Mesenchymal stem cell (in vitro differentiated cells and primary cell): ENCODE measurements around the gene LRP1.

Source experiments
- DNase-seq: peaks from one replicate; pipeline ENCODE4 v3.0.0-alpha.2; 2013
- H2AFZ ChIP-seq: one replicate; pipeline ENCODE4 v1.6.1; 2013; ENCODE audit warnings: low read depth, mild to moderate bottlenecking, control low read depth, inconsistent platforms, low read length, moderate library complexity
- H2AK5ac ChIP-seq: 2 replicates; pipeline ENCODE4 v1.6.1; 2013; ENCODE audit warnings: low read length, moderate library complexity, mild to moderate bottlenecking, inconsistent platforms; ENCODE audit not compliant: severe bottlenecking
- H2BK120ac ChIP-seq: one replicate; pipeline ENCODE4 v1.6.1; 2013; ENCODE audit warnings: low read depth, mild to moderate bottlenecking, inconsistent platforms, low read length, moderate library complexity
- H2BK12ac ChIP-seq, 2 experiments: one replicate each; pipeline ENCODE4 v1.6.1; 2013; ENCODE audit warnings: inconsistent platforms in 2 of 2, low read length in 2 of 2, mild to moderate bottlenecking in 2 of 2, moderate library complexity in 2 of 2, control low read depth in 1 of 2
- H2BK15ac ChIP-seq: one replicate; pipeline ENCODE4 v1.6.1; 2013; ENCODE audit warnings: mild to moderate bottlenecking, low read depth, inconsistent platforms; ENCODE audit not compliant: poor library complexity, severe bottlenecking
- H2BK5ac ChIP-seq: 2 replicates; pipeline ENCODE4 v1.6.1; 2013; ENCODE audit warnings: low read depth, mild to moderate bottlenecking, low read length, control low read depth, inconsistent platforms; ENCODE audit not compliant: poor library complexity, severe bottlenecking
- H3K14ac ChIP-seq, 2 experiments: one replicate each; pipeline ENCODE4 v1.6.1; 2013; ENCODE audit warnings: inconsistent platforms in 2 of 2, low read length in 2 of 2, control low read depth in 1 of 2, mild to moderate bottlenecking in 1 of 2, moderate library complexity in 1 of 2
- H3K18ac ChIP-seq, 2 experiments: one replicate each; pipeline ENCODE4 v1.6.1; 2013; ENCODE audit warnings: inconsistent platforms in 2 of 2, low read length in 2 of 2, control low read depth in 1 of 2, low read depth in 1 of 2, mild to moderate bottlenecking in 1 of 2
- H3K23ac ChIP-seq, 2 experiments: one replicate each; pipeline ENCODE4 v1.6.1; 2013; ENCODE audit warnings: inconsistent platforms in 2 of 2, low read length in 2 of 2, mild to moderate bottlenecking in 2 of 2, moderate library complexity in 2 of 2, control low read depth in 1 of 2
- H3K27ac ChIP-seq: 2 replicates; pipeline ENCODE4 v1.5.1; 2013; ENCODE audit warnings: mild to moderate bottlenecking, moderate library complexity, low read length, control low read depth, inconsistent platforms; ENCODE audit not compliant: poor library complexity, severe bottlenecking
- H3K27me3 ChIP-seq, 2 experiments: 2 replicates each; pipeline versions ENCODE4 v1.6.1 to v1.7.0; 2013; ENCODE audit warnings: low read length in 2 of 2, mild to moderate bottlenecking in 2 of 2, moderate library complexity in 2 of 2, control low read depth in 1 of 2, inconsistent platforms in 1 of 2; ENCODE audit not compliant: control insufficient read depth in 1 of 2, insufficient read depth in 1 of 2
- H3K36me3 ChIP-seq, 2 experiments: 2 replicates each; pipeline versions ENCODE4 v1.6.1 to v1.7.0; 2013; ENCODE audit warnings: low read length in 2 of 2, control low read depth in 1 of 2, inconsistent platforms in 1 of 2, low read depth in 1 of 2, mild to moderate bottlenecking in 1 of 2; ENCODE audit not compliant: insufficient read depth in 2 of 2, control insufficient read depth in 1 of 2
- H3K4ac ChIP-seq, 2 experiments: one replicate each; pipeline ENCODE4 v1.6.1; 2013; ENCODE audit warnings: inconsistent platforms in 2 of 2, low read length in 2 of 2, mild to moderate bottlenecking in 2 of 2, moderate library complexity in 2 of 2, control low read depth in 1 of 2, low read depth in 1 of 2
- H3K4me1 ChIP-seq: 2 replicates; pipeline ENCODE4 v1.6.1; 2013; ENCODE audit warnings: low read depth, low read length, control low read depth; ENCODE audit not compliant: control insufficient read depth, insufficient read depth
- H3K4me2 ChIP-seq: 2 replicates; pipeline ENCODE4 v1.6.1; 2013; ENCODE audit warnings: low read length, mild to moderate bottlenecking, inconsistent platforms; ENCODE audit not compliant: poor library complexity, severe bottlenecking
- H3K4me3 ChIP-seq, 2 experiments: 2 replicates each; pipeline versions ENCODE4 v1.5.1 to v1.7.0; 2013; ENCODE audit warnings: low read length in 2 of 2, mild to moderate bottlenecking in 2 of 2, control low read depth in 1 of 2, low read depth in 1 of 2; ENCODE audit not compliant: insufficient read depth in 1 of 2
- H3K79me1 ChIP-seq: replicated peaks from 2 replicates; pipeline ENCODE4 v1.6.1; 2013; ENCODE audit warnings: mild to moderate bottlenecking, control low read depth, low read length, inconsistent platforms; ENCODE audit not compliant: poor library complexity, severe bottlenecking
- H3K9ac ChIP-seq: 2 replicates; pipeline ENCODE4 v1.7.0; 2013; ENCODE audit warnings: mild to moderate bottlenecking, low read length, moderate library complexity
- H3K9me3 ChIP-seq: 2 replicates; pipeline ENCODE4 v1.7.0; 2013; ENCODE audit warnings: mild to moderate bottlenecking, low read length; ENCODE audit not compliant: control insufficient read depth
- H4K8ac ChIP-seq: one replicate; pipeline ENCODE4 v1.6.1; 2013; ENCODE audit warnings: inconsistent platforms, mild to moderate bottlenecking, low read length, moderate library complexity
- H4K91ac ChIP-seq: one replicate; pipeline ENCODE4 v1.6.1; 2013; ENCODE audit warnings: mild to moderate bottlenecking, low read length, inconsistent platforms
- WGBS: methylation state at CpG from one replicate; pipeline ENCODE4 v1.1.7; 2013; ENCODE audit warnings: mixed read lengths; 5-methylcytosine and 5-hydroxymethylcytosine counted together

Gene LRP1

DNA sequence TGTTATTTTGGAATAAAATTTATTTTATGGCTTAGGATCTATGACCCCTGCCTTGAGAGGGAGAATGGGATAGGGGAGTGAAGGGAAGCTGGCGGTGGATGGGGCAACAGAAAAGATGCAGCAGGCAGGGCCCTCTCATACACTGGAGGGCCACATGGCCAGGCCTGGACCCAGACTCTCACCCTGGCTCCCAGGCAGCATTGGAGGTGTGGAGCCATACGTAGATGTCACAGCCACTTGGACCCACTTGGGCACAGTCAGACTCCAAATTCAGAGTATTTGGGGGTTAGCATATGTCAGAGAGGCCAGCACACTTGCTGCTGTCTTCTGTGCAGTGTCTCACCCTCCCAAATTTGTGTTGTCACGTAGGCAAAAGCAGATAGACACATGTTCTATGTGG is 32.8 kb upstream of the LRP1 start:
- WGBS = 96% methylated on average over 3 of the region's 3 CpGs
- Histone ChIP-seq H3K14ac (no peak overlapping the region), H3K4me1 (peaks cover 37% of the 10 kb centered on the region)

DNA sequence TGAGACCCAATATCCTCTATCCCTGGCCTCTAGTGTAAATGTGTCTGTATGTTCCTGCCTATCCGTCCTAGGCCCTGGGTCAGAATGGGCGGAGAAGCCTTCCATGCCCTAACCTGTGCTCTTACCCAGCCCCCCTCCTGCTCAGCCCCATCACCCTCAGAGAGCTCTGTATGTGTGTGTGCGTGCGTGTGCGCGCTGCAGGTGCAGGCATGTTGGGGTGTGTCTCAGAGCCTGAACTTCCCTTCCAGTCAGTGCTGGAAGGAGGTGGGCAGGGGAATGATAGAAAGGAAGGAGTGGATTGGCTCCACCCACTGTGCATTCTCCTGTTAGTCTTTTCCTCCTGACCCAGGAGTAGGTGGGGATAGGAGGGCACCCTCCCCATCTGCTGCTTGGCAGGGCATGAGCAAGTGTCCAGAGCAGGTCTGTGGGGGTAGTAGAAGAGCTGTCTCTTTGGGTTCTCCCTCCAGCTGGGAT is 32.1 kb upstream of the LRP1 start:
- H2BK15ac ChIP-seq = no peak overlapping the region
- no peak overlapping the region for H3K4me3 ChIP-seq
- no peak overlapping the region for H2AFZ ChIP-seq
- H2BK120ac ChIP-seq = no peak overlapping the region
- 94% methylated on average over 2 of the region's 6 CpGs for WGBS
- no peak overlapping the region for H2BK5ac ChIP-seq
- no peak for DNase-seq
- no peak overlapping the region for H3K14ac ChIP-seq
- peaks cover 30% of the 10 kb centered on the region for H3K4me1 ChIP-seq
- H3K79me1 ChIP-seq = peaks cover 24% of the 10 kb centered on the region
- no peak overlapping the region for H3K4me2 ChIP-seq
- H3K9me3 ChIP-seq = no peaks in the 10 kb centered on the region
- H4K91ac ChIP-seq = peak overlapping the region; percentile 18
- no peak overlapping the region for H2AK5ac ChIP-seq
- H2BK12ac ChIP-seq = peak overlapping the region in 1 of 2 experiments; percentile 38
- no peak overlapping the region for H3K4ac ChIP-seq
- H4K8ac ChIP-seq = peak overlapping the region; percentile 27
- H3K36me3 ChIP-seq = peaks cover 75 to 92% of the 10 kb centered on the region in 2 experiments
- H3K9ac ChIP-seq = peak overlapping the region; percentile 67
- H3K18ac ChIP-seq = no peak overlapping the region
- H3K27me3 ChIP-seq = no peaks in the 10 kb centered on the region
- peak overlapping the region; percentile 19 for H3K27ac ChIP-seq
- no peak overlapping the region for H3K23ac ChIP-seq

More for the DNA sequence above, 32.8 kb upstream of the LRP1 start:
- Histone ChIP-seq H2BK120ac (no peak overlapping the region), H3K36me3 (peaks cover 82 to 90% of the 10 kb centered on the region in 2 experiments), H3K9ac (peak overlapping the region; percentile 67), H2BK5ac (no peak overlapping the region), H3K79me1 (peaks cover 24% of the 10 kb centered on the region), H2AK5ac (no peak overlapping the region), H3K4me2 (no peak overlapping the region), H4K8ac (no peak overlapping the region), H3K27me3 (no peaks in the 10 kb centered on the region), H3K27ac (no peak overlapping the region), H3K18ac (peak overlapping the region in 1 of 2 experiments; percentile 34), H4K91ac (no peak overlapping the region), H2AFZ (no peak overlapping the region), H3K4me3 (no peak overlapping the region), H3K4ac (peak overlapping the region in 1 of 2 experiments; percentile 42), H3K9me3 (no peaks in the 10 kb centered on the region), H3K23ac (no peak overlapping the region), H2BK12ac (no peak overlapping the region), H2BK15ac (no peak overlapping the region)
- no peak for DNase-seq

DNA sequence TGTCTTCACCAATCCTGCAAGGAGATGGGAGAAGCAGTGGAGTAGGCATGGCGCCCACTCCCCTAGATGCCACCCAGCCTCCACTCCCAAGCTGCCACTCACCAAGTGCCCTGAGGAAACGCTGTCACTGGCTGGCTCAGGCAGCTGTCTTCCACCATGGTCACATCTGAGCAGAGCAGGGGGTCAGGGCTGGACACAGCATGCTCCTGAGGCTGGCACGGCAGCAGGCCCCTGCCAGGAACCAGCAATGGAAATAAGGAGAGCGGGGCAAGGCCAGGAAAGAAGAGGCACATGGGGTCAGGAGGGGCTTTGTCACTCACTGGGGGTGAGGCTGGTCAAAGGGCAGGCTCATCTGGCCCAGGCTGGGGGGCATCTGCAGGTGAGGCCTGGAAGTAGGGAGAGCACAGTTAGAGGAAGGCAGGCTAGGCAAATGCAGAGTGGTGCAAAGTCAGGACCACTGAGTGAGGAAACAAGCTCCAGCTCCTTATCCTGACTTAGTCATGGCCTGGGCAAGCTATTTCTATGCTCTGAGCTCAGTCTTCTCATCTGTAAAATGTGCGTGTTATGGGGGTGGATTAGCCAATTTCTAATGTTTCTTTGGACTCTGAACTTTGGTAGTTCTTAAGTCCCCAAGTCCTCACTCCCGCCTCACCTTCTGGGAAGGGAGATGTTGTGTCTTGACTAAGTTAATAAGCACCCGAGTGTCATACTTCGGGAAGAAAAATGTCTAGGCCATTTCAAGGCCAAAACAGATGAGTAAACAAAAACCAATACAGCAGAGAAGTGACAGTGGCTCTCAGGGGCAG is 31.3 kb upstream of the LRP1 start:
- no peak for DNase-seq
- Histone ChIP-seq H2BK15ac (no peak overlapping the region), H3K4me1 (peaks cover 27% of the 10 kb centered on the region), H4K91ac (peak overlapping the region; percentile 19), H3K4me3 (no peak overlapping the region), H3K4me2 (no peak overlapping the region), H2BK120ac (no peak overlapping the region), H3K4ac (no peak overlapping the region), H3K9me3 (no peaks in the 10 kb centered on the region), H3K14ac (peak overlapping the region in 1 of 2 experiments; percentile 21), H2BK5ac (no peak overlapping the region), H3K27me3 (no peaks in the 10 kb centered on the region), H3K9ac (peak overlapping the region; percentile 37), H3K18ac (no peak overlapping the region), H2BK12ac (no peak overlapping the region), H4K8ac (peak overlapping the region; percentile 5), H2AFZ (no peak overlapping the region), H3K79me1 (peaks cover 16% of the 10 kb centered on the region), H3K36me3 (peaks cover 69 to 87% of the 10 kb centered on the region in 2 experiments), H3K27ac (no peak overlapping the region), H3K23ac (no peak overlapping the region), H2AK5ac (no peak overlapping the region)
- 97% methylated on average over 8 of the region's 8 CpGs for WGBS

DNA sequence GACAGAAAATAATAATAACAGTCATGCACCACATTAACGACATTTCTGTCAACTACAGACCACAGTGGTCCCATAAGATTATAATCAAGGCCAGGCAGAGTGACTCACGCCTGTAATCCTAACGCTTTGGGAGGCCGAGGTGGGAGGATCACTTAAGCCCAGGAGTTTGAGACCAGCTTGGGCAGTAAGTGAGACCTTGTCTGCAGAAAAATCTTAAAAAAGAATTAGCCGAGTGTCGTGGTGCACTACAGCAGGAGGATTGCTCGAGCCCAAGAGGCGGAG is 30.8 kb upstream of the LRP1 start:
- no peak overlapping the region for H2AFZ ChIP-seq
- no peak for DNase-seq
- no peak overlapping the region for H2BK12ac ChIP-seq
- no peak overlapping the region for H3K23ac ChIP-seq
- no peak overlapping the region for H4K8ac ChIP-seq
- peaks cover 69 to 87% of the 10 kb centered on the region in 2 experiments for H3K36me3 ChIP-seq
- H3K14ac ChIP-seq = no peak overlapping the region
- peaks cover 13% of the 10 kb centered on the region for H3K79me1 ChIP-seq
- H3K4me1 ChIP-seq = peaks cover 26% of the 10 kb centered on the region
- H2BK120ac ChIP-seq = no peak overlapping the region
- H3K9ac ChIP-seq = peak overlapping the region; percentile 37
- no peak overlapping the region for H4K91ac ChIP-seq
- H3K27me3 ChIP-seq = no peaks in the 10 kb centered on the region
- H3K4ac ChIP-seq = no peak overlapping the region
- H3K4me3 ChIP-seq = no peak overlapping the region
- H2AK5ac ChIP-seq = no peak overlapping the region
- H3K27ac ChIP-seq = no peak overlapping the region
- WGBS = 88% methylated on average over 8 of the region's 8 CpGs
- H3K18ac ChIP-seq = no peak overlapping the region
- no peak overlapping the region for H2BK5ac ChIP-seq
- no peaks in the 10 kb centered on the region for H3K9me3 ChIP-seq
- no peak overlapping the region for H3K4me2 ChIP-seq
- H2BK15ac ChIP-seq = no peak overlapping the region
